GM21423 (cell line): Measurements from ENCODE around the gene DHRS1.

Experiments
- ATAC-seq: cut with Tn5 transposase; IDR thresholded peaks from one replicate; pipeline ENCODE4 v1.9.1; 2021; ENCODE audit warnings: mild to moderate bottlenecking, moderate library complexity; ENCODE audit not compliant: unreplicated experiment

Gene DHRS1

DNA sequence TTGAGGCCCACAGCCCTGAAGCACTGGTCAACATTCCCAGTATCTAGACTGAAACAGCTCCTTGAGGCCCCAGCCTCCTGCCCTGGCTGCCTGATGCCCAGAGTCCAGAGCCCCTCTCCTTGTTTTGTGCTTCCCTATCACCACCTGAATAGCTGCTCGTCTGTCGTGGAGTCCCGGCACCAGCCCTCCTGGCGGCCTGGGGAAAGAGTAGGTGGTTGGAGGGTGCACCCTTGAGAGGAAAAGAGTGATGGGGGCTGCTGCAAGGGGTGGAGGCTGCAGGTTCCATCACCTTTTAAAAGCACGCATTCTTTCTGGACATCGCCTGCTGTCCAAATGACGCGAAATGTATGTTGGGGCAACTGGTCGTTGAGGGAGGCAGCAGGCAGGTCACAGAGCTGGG, 31.4 kb downstream of the DHRS1 start:
- no peak for ATAC-seq

DNA sequence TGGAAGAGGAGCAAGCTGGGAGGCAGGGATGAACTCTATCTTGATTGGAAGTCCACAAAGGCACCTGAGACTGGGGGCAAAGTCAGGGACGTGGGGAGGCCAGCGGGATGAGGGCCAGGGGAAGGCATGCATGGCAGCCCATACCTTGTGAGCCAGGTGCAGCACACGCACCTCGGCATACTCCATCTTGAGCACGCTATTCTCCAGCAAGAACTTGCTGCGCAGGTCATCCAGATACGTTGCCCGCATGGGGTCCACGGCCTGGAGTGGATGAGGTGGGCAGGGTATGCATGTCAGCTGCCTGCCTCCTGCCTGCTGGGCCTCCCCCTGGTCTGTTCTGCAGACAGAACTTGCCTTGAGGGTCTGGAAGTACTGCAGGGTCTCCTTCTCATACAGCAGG, 32.1 kb downstream of the DHRS1 start:
- no peak for ATAC-seq

DNA sequence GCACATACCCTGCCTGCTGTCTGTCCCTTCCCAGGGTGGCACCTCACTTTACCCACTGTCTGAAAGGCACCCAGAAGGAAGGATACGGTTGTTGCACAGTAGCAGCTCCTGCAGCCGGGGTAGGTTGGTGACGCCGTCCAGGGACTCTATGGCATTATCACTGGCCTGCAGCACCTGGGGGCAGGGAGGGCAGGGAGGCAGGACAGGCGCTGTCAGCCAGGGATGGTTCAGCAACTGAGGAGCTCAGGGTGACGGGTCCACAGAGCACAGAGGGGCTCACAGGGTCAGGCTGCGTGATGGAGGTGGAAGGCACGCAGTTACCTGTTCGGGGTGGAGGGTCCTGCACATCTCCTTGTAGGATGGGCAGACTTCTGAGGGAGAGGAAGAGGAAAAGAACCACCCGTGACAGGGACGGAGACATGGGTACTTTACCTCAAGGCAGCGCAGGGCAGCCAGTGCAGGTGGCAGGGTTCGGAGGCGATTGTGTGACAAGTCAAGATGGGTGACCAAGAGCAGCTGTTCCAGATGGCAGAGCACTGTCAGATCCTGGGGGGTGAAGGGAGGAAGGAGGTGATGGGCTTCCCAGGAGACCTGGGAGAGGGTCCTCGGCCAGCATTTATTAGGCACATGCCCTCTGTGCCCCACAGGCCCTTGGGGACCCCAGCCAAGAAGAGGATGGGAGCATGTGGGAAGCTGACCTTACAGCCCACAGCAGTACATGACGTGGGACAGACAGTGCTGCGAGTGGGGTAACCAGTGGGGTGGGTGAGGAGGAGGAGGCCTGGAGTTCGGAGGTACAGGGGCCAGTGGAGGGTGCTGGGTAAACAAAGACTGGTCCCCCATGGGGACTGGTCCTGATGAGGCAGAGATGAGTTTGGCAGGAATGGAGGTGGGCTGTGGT, 33.0 kb downstream of the DHRS1 start:
- ATAC-seq, result no peak

DNA sequence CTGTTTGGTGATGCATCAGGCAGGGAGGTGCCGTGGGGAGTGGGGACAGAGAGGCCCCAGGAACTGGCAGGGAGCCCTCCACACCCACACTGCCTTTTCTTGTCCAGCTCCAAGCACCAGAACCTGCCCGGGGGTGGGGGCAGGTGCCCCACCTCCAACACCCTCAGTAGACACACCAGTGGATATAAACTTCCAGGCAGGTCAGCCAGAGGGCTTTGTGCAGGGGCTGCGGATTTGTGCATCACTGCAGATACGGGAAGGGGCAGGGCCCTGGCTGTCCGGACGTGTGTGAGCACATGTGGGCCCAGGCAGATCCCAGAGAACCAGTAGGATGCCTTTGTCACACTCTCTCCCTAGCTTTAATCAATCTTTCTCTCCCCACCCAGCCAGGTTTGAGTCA, 35.3 kb downstream of the DHRS1 start:
- no peak for ATAC-seq

DNA sequence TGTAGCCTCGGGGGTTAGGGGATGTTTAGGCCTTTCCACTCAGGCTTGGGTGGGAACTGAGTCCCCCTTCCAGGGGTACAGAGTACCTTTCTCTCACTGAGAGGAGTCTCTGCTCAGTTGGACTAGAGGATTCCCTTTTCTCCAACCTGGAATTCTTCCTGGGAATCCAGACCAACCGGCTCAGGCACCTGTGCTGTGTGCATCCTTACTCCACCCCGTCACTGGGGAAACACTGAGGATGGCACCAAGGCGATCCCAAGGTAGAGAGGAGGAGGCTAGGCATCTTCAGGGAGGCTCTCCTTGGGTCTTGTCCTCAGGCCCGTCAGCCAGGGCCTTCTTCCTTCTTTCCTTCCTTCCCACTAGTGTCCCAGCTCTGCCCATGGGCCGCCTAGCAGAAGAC, 35.7 kb downstream of the DHRS1 start:
- no peak for ATAC-seq

DNA sequence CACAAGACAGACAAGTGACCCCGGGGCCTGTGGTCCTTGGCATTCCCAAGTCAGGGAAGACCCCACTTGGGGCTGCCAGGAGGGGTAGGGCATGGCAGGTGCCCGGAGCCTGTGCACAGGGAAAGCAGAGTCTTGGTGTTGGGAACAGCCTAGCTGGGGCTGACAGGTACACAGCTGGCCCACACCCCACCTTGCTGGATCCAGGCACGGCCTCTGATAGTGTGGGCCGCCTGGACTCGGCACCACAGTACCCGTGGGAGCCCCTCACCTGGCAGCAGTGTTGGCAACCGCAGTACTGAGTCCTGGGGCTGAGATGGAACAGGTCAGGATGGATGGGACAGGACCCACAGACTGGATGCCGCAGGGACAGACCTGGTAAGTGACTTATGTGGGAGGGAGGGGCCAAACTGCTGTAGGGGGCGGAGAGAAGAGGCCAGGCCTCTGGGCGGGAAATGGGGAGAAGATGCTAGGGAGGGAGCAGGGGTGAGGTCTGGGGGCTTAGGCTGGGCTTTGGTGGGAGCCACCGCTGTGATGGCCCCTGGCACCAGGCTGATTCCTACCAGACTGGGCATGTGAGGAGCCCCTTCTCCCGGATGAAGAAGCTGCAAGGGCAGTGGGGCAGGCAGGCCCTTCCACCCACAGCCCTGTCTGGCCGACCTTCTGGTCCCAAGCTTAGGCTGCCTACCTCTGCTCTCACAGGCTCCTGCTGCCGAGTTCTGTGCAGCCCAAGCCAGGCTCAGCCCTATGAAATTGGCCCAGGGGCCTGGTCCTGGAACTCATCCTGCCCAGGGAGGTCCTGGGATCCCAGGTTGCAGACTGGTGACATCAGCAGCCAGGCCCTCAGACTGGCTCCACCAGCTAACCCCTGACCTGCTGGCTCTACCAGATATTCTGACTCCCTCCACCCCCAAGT, 36.5 kb downstream of the DHRS1 start, which contains the start of gene TGM1:
TSS of gene TGM1 (minus strand) at position 357 of the 913 bp plus-strand sequence. CDS start 825 bp downstream, outside the sequence.
- ATAC-seq, result no peak

DNA sequence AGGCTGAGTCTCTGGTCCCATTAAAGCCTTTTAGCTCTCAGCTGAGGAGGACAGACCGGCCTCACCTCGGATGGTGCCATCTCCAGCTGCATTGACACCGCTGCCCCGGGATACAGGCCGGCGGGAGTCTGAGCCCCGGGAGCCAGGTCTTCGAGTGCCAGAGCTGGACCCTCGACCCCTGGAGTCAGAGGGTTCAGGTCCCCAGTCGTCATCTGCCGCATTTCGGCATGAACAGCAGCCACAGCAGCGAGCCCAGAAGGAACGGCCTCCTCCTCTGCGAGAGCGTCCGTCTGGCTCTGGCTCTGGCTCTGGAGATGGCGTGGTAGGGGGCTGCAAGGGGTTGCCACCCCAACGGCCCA, 37.6 kb downstream of the DHRS1 start:
- no peak for ATAC-seq

DNA sequence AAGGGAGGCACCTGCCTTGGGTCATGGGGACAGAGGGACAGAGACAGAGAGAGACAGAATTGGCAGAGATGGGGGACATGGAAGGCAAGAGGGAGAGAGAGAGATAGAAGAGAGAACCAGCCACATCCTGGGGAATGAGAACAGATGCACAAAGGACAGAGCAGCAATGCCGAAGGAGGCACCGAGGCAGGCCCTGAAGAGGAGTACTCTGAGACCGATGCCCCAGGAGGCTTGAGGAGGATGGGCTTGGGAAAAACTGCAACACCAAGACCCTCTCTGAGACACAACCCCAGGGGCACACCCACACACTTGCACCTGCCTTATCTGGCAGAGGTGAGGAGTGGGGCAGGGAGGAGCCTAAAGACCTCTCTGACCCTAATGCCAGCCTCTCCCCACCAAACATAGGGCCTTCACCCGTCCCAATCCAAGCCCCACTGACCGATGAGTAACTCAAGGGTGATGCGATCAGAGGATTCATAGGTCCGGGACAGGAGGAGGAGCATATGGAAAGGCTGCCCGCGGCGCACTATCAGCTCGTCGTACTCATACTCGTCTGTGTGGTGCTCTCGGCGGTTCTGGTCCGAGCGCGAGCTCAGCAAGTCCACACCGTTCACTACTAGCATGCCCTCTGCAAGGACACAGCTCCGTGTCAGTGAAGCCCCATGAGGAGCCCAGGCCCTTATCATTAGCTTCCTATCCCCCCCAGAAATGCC, 38.2 kb downstream of the DHRS1 start:
- ATAC-seq, result no peak

DNA sequence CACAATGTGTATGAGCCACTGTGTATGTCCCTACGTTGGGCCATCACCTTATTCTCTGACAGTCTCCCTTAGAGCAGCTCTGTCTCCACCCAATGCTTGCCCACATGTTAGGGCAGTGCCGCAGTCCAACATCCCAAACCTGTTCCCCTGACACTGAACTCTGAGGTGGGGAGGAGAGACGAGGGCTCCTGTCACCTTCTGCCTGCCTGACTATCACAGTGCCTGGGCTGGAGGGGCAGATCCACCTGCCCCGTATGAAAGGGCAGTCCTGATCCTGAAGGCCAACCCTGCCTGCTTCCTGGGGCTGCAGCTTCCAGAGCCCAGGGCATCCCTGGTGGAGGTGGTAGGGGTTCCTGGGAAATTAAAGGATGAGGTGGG, 38.8 kb downstream of the DHRS1 start:
- no peak for ATAC-seq

DNA sequence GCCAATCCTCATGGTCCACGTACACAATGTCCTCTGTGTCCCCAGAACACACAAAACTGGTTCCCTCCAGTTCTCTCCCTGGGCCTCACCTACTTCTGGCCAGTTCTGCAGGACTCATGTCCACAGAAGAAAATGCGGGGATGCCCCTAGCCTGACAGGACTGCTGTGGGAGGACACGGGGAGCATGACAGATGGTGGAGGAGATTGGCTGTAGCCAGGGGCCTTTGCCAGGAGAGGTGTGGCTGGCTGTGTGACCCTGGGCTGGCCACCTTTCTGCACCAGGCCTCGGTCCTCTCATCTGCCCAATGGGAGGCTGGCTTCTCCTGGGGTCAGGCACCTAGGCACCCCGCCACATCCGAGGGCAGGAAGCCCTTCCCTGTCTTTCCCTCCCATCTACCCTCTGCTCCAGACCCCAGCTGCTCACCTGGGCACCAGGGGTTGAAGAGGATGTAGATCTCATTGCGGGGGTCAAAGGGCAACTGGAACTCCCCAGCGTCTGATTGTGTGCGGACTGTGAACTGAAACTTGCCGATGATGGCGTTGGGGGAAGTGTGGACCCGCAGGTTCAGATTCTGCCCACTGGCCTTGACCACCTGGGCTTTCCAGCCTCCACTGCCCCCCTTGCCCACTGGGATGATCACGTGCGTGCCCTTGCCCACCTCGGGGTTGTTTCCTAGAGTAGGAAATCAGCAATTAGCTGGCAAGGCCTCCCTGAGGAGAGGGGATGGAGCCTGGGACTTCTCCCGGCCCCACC, 39.4 kb downstream of the DHRS1 start:
- ATAC-seq, result no peak

DNA sequence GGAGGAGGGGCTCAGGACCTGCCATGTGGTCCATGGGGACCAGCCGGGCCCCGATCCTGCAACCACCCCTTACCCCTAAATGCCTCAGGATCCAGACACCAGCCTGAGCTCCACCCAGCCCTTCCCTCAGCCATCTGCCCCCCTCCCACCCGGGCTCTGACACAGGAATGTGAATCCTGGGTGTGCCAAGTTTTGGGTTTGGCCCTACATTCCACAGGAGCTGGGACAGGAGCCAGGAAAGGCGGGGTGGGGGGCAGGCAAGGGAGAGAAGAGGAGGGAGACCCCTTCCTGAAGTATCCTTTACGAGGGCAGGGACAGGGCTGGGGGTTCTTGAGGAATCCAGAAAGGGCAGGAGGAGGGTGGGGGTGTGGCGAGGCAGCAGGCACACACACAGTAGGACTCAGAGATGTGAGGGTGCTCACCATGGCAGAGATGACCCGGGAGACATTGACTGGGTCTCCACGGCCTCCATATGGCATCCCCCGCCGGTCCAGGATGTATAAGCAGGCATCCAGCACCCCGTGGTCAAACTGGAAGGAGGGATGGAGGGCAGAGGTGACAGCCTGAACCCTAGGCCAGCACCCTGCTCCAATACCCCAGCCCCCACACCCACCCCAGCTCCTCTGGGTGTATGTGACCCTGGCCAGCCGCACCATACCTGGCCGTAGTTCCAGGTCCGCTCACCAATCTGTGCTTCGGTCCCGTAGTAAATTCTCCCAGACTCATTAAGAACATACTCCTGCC, 40.1 kb downstream of the DHRS1 start:
- no peak for ATAC-seq

DNA sequence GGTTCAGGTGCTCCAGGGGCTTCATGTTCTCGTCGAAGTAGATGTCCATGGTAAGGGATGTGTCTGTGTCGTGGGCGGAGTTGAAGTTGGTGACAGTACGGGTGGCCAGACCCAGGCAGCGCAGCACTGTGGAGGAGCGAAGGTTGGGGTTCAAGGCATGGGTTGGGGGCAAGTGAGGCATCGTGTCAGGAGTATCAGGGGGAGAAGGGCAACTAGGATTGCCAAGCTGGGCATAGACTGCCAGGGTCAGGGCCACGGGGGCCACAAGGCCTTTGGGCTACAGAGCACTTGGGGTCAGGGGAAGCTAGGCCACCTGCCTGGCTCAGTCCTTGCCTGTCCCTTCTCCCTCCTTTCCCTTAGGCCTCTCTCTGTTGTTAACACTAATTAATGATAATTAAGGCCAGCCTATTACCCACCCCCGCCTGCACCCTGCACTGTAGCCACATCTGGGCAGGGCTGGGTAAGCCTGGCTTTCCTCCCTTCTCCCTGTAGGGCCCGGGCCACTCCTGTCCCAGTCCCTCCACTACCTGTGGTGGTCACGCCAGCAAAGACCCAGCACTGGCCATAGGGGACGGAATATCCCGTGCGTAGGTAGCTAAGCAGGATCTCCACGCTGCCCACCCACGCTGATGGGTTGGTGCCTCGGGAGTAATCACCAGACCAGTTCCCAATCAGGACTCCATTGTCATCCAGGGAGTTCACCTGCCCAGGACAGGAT, 40.9 kb downstream of the DHRS1 start:
- no peak for ATAC-seq

DNA sequence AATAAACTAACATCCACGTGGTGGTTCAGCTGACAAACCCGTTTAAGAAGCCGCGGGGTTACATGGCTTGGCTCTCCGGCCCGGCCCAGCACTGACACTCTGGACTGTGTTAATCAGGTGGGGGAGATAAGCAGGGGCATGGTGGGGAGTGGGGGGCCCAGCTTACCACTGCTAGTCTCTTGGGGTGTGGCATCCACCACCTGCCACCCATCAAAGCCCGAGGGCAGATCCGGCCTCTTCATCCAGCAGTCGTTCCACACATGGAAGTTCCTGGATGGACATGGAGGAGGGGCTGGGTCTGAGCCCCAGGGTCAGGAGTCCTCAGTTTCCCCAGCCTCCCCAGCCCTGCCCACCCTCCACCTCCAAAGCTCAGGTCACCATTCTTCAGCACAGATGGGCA, 41.5 kb downstream of the DHRS1 start:
- no peak for ATAC-seq

DNA sequence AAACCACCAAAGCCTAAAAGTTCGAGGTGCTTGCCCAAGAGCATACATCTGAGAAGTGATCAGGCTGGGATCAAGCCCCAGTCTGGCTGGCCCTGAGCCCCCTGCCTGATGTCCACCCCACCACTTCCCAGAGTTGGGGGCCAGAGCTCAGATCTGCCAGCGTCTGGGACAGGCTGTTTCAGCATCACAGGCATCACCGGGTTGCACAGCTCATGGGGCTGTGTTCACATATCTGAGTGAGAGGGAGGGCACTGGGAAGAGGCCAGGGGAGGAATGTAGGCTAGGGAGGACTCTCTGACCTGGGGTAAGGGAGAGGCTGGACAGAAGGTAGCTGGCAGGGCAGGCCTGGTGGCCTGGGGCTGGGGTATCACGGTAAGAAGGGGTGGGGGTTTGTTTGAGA, 42.6 kb downstream of the DHRS1 start:
- no peak for ATAC-seq

DNA sequence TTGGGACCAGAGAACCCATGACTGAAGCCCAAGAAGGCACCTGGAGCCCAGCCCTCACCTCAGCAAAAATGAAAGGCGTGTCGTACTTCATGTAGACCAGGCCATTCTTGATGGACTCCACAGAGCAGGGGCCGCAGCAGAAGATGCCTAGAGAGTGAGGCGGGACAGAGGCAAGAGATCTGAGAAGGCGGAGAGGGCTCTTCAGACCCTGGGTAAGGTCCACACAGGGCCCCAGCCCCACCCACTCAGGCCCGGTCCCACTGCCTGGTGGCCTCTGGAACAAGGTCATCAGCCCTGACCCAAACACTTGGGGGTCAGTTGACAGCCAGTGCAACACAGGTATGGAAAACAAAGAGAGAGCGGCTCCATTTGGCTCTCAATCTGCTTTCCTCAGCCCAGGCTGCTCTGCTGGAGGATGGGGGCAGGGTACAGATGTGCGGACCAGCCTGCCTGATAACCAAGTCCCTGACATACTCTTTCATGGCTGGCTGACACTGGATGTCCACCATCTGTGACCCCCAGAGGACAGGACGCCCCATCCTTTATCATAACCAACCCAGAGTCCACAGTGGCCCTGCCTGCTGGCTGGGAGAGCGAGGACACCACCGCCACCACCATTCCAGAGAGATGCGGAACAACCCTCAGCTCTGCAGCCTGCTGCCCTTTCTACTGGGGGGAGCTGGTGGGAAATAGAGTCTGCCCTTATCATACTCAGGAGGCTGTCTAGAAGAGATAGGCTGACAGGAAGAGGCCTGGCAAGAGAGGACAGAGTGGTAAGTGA, 43.5 kb downstream of the DHRS1 start:
- no peak for ATAC-seq

DNA sequence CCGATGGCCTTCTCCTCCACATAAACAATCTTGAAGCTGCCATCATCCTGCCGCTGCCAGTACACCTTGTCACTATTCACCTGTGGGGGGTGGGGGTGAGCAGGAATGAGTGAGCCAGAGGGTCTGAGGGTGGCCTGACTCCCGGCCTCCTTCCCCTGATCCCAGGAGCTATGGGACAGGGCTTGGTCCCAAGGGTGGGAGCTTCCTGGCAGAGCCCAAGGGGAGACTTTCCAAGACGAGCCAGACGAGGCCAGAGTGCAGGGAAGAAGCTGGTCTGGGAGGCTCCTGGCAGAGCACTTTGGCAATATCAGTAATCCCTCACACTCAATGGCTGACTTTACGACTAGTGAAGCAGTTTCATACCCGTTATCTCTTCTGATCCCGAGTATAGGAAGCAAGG, 44.1 kb downstream of the DHRS1 start:
- no peak for ATAC-seq

DNA sequence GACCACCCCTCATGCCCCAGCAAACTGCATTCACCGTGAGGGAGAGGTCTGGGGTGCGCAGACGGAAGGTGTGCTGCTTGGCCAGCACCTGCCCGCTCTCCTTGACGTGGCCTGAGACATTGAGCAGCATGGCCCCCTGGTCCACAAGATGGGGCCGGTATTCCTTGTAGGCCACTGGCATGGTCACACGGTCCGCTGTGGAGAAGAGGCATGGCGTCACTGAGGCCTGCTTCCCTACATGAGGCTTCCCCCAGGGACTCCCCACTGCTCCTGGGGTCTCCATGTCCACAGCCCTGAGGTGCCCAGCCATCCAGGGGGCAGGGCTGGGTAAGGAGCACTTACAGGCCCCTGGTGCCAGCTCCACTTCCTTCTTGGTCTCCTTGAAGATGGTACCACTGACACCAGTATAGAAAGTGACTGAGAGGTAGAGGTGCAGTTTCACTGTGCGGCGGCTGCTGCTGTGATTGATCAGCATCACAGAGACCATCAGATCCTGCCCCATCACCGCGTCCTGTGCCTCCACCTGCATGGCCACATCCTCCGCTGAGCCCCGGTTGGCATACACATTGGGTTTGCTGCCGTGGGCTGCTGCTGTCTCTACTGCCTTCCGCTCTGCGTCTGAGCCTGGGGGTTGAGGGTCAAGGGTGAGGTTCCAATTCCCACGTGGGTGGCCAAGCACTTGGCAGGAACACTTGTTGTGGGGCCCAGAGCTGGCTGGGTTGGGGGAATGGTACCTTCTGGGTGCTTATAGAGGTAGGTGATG, 44.8 kb downstream of the DHRS1 start:
- ATAC-seq, result no peak

DNA sequence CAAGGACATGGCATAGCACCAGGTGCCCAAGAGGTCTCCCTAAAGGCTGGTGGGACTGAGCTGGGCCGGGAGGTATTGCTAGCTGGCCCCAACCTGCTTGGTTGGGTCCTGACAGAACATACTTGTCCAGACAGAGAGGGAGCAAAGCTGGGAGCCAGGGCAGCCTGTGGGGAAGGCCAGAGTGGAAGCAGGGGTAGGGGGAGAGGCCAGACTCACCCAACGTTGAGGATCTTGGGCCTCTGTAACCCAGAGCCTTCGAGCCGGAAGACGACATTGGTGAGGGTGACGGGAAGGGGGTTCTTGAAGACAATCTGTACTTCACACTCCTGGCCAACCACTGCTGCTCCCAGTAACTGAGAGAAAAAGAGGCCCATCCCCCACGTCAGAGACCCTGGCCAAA, 45.6 kb downstream of the DHRS1 start:
- ATAC-seq, result no peak
